ENCODE results near the gene OR7G3.

Gene OR7G3

GRCh38 chr19:9126900-9127405 is at the start of gene OR7G3:
TSS of gene OR7G3 (minus strand) at chr19:9126950. CDS start at chr19:9126950, 0 bp downstream.
- H3K4me3 ChIP-seq (ENCODE audit: low read depth, low read length): no peak within 1 kb of the TSS
- no peak for TF ChIP-seq CTCF (IDR thresholded peaks at IDR 0.05; ENCODE audit: low read depth, low read length, missing control alignments)
- no peak for DNase-seq (ENCODE audit: low read depth)

GRCh38 chr19:9175326-9175725 is 48.6 kb upstream of the OR7G3 start:
- no peak overlapping the region for H3K4me3 ChIP-seq (ENCODE audit: low read depth, low read length)
- no peak for TF ChIP-seq CTCF (IDR thresholded peaks at IDR 0.05; ENCODE audit: low read depth, low read length, missing control alignments)
- no peak for DNase-seq (ENCODE audit: low read depth)

- TF ChIP-seq CTCF (IDR thresholded peaks at IDR 0.05; ENCODE audit: low read depth, low read length, missing control alignments): no peak
- no peak overlapping the region for H3K4me3 ChIP-seq (ENCODE audit: low read depth, low read length)
- DNase-seq (ENCODE audit: low read depth): no peak
Observed at GRCh38 chr19:9171393-9171991, 44.7 kb upstream of the OR7G3 start.

- no peak for DNase-seq (ENCODE audit: low read depth)
- no peak overlapping the region for H3K4me3 ChIP-seq (ENCODE audit: low read depth, low read length)
- no peak for TF ChIP-seq CTCF (IDR thresholded peaks at IDR 0.05; ENCODE audit: low read depth, low read length, missing control alignments)
Observed at GRCh38 chr19:9166846-9167245, 40.1 kb upstream of the OR7G3 start.

- no peak overlapping the region for H3K4me3 ChIP-seq (ENCODE audit: low read depth, low read length)
- no peak for TF ChIP-seq CTCF (IDR thresholded peaks at IDR 0.05; ENCODE audit: low read depth, low read length, missing control alignments)
- DNase-seq (ENCODE audit: low read depth): no peak
Observed at GRCh38 chr19:9165261-9165660, 38.5 kb upstream of the OR7G3 start.

GRCh38 chr19:9161427-9161826 is 34.7 kb upstream of the OR7G3 start:
- no peak for TF ChIP-seq CTCF (IDR thresholded peaks at IDR 0.05; ENCODE audit: low read depth, low read length, missing control alignments)
- H3K4me3 ChIP-seq (ENCODE audit: low read depth, low read length): no peak overlapping the region
- DNase-seq (ENCODE audit: low read depth): no peak

- H3K4me3 ChIP-seq (ENCODE audit: low read depth, low read length): no peak overlapping the region
- DNase-seq (ENCODE audit: low read depth): no peak
- no peak for TF ChIP-seq CTCF (IDR thresholded peaks at IDR 0.05; ENCODE audit: low read depth, low read length, missing control alignments)
Observed at GRCh38 chr19:9159891-9160290, 33.1 kb upstream of the OR7G3 start.
